GM12874 (cell line): Measurements from ENCODE around the gene IHH.

Source experiments
- CTCF ChIP-seq: IDR thresholded peaks from 2 replicates; pipeline ENCODE4 v1.5.1; 2011; ENCODE audit warnings: low read depth, mild to moderate bottlenecking, control low read depth, low read length, moderate library complexity; ENCODE audit not compliant: insufficient read depth

The IHH gene

GRCh38 chr2:219022041-219022440, 38.7 kb downstream of the IHH start:
- no peak for TF ChIP-seq CTCF

- TF ChIP-seq CTCF = no peak
Measured at GRCh38 chr2:219021591-219021990, 39.1 kb downstream of the IHH start.

GRCh38 chr2:219020604-219021365, 39.9 kb downstream of the IHH start:
- TF ChIP-seq CTCF = no peak

- TF ChIP-seq CTCF = no peak
Measured at GRCh38 chr2:219019436-219019835, 41.3 kb downstream of the IHH start.

- TF ChIP-seq CTCF = no peak
Measured at GRCh38 chr2:219018726-219019125, 42.0 kb downstream of the IHH start.

- no peak for TF ChIP-seq CTCF
Measured at GRCh38 chr2:219018286-219018685, 42.4 kb downstream of the IHH start.

- TF ChIP-seq CTCF = no peak
Measured at GRCh38 chr2:219017201-219017931, 43.4 kb downstream of the IHH start.
